GM18909 (cell line): ENCODE measurements around the gene TDG.

Experiments used
- ATAC-seq: cut with Tn5 transposase; IDR thresholded peaks from one replicate; pipeline ENCODE4 v1.9.1; 2021; ENCODE audit warnings: mild to moderate bottlenecking; ENCODE audit not compliant: unreplicated experiment, poor library complexity

TDG gene

DNA sequence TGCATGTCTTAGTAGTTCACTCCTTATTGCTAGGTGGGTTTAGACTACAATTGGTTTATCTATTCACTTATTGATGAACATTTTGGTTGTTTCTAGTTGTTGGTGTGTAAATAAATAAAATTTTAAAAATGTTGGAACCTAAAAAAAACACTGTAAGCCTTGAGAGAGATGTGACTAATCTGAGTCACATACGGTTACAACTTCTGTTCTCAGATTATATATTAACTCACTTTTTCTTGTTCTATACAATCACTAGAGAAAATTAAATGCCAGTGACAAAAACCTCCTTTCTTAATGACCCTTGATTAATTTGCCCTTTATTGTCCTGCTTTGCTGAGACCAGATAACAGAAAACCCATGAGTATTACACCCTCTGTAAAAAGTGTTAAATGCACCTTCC is 7.1 kb upstream of the TDG start:
- ATAC-seq, result no peak

DNA sequence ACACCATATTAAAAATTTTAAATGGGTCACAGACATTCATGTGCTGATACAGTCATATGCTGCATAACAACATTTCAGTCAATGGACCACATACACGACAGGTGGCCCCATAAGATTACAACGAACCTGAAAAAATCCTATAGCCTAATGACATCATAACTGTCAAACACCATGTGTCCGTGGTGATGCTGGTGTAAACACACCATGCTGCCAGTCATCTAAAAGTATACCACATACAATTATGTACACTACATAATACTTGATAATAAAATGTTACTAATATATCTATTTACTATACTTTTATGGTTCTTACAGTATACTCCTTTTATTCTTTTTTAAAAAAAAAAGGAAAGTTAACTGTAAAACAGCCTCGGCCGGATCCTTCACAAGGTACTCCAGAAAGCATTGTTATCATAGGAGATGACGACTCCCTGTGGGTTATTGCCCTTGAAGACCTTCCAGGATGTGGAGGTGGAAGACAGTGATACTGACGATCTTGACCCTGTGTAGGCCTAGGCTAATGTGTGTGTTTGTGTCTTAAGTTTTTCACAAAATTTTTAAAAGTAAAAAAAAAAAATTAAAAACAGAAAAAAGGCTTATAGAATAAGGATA is 5.0 kb upstream of the TDG start:
- ATAC-seq, result no peak

DNA sequence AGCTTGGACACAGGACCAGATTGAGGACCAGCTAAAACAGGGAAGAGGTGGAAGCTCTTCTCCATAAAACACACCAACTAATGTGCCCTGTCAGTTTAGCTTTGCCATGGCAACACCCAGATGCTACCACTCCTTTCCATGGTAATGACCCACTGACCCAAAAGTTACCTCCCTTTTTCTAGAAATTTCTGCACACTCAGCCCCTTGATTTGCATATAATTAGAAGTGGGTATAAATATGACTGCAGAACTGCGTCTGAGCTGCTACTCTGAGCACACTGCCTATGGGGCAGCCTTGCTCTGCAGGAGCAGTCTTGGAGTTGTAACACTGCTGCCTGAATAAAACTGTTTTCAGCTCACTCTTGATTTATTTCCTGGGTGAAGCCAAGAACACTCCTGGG is 3.2 kb upstream of the TDG start:
- no peak for ATAC-seq

DNA sequence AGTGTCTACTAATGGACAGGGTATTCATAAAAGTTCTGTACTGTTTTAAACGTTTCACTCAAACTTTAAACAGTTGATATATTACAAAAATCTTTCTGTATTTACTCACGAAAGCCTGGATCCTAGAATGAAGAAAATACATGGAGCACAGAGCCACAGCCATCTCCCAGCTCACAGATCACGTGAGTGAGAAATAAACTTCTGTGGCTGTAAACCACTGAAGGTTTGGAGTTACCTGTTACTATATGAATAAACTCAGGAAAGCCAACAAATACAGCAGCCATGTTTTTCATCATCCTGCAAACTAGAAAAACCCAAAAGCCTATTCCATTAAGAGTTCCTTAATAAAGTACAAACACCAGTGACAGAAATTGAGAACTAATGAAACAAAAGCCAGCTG is 867 bp upstream of the TDG start:
- no peak for ATAC-seq

DNA sequence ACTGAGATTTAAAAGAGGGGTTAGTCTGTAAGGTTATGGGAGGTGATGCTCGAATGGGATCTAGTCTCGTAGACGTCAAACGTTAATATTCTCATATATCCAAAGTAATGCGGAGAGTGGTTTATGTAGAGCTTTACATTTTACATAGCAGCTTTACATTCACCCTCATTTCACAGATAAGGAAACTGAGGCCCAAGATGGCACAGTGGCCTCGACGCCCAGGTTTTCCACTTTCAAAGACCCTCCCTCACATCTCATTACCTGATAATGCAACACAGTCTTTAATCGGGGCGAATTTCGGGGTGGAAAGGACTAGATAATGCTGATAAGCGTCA is 450 bp upstream of the TDG start:
- ATAC-seq, result no peak

DNA sequence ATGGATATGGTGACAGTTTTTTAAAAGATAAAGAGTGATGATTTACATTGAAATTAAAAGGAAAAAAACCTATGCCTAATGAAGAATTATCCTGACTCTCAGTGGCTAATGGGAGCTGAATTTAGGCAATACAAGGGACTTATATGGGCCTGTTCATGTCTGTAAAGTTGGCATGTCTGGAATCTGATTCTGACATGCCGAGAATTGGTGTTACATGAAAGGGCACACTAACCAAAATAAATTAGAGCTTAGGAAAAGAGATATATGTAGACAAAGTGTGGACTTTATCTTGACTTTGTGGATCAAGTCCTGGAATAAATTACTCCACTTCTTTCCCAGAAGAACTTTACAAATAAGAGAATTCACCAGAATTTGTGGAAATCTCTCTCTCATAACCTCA is 1.1 kb downstream of the TDG start:
- ATAC-seq, result no peak

DNA sequence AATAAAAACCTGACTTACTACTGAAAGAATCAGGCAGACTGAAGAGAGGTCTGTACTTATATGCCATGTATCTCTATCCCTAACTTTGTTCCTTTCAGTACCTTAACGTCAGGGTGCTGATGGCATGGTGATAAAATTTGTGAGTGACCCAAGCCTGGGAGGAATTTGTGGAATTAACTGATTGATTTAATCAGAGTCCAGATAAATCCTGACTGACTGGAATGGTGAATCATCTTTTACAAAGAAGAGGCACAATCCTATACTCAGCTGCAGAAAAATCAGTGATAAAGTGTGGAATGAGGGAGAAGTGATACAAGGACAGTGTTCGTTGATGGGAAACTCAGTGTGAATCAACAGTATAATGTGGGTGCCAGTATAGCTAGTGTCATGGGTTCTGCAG is 3.7 kb downstream of the TDG start:
- no peak for ATAC-seq

DNA sequence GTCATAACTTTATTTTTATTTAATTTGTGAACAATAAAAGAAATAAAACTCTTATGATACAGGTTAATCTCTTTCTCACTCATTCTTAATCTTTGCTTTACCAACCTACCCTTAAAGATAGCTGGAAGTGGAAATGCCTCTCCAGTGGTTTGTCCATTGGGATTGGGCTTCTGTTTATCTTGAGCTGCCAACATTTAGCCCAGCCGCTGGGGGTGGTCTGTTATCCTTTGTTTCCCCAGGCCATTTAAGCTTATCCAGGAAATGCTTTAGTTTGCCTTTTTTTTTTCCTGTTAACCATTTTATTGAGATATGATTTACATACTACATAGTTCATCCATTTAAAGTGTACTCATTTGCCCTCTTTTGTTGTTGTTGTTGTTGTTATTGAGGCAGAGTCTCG is 8.2 kb downstream of the TDG start:
- no peak for ATAC-seq

DNA sequence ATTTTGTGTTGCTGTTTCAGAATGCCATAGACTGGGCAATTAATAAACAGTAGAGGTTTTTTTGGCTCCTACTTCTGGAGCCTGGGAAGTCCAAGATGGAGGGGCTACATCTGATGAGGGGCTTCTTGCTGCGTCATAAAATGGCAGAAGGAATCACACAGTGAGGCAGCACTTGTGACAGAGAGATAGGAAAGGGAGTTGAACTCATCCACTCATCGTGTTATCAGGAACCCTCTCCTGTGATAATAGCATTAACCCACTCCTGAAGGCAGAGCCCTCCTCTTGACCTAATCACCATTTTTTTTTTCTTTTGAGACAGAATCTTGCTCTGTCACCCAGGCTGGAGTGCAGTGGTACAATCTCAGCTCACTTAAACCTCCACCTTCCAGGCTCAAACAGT is 9.7 kb downstream of the TDG start:
- no peak for ATAC-seq

DNA sequence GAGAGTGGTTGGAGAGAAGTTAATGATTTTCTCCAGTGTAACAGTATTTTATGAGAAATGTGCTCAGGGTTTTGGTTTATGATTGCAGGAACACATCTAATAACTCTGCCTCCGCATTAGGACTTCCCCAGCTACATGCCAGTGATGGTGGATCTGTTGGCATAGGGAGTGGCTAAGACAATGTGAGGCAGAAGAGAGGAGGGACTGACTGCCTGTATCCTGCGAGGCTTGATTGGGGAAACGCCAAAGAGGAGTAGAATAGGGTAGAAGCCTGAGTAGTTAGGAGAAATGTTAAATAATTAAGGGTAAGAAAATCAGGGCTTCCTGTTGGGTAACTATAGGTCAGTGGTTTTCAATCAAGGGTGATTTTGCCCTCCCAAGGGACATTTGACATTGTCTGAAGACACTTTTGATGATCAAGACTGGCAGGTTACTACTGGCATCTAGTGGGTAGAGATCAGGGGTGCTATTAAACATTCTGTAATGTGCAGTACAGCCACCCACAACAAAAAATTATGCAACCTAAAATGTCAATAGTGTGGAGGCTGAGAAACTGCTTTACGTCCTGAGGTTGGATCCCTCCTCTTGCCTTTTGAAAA is 12.8 kb downstream of the TDG start:
- ATAC-seq, result no peak

DNA sequence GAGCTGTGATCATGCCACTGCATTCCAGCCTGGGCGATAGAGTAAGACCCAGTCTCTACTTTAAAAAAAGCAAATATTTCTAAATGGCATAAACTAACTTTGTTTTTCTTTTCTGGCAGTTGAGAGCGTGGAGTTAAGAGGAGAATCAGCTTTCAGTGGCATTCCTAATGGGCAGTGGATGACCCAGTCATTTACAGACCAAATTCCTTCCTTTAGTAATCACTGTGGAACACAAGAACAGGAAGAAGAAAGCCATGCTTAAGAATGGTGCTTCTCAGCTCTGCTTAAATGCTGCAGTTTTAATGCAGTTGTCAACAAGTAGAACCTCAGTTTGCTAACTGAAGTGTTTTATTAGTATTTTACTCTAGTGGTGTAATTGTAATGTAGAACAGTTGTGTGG is 21.2 kb downstream of the TDG start:
- ATAC-seq, result no peak

DNA sequence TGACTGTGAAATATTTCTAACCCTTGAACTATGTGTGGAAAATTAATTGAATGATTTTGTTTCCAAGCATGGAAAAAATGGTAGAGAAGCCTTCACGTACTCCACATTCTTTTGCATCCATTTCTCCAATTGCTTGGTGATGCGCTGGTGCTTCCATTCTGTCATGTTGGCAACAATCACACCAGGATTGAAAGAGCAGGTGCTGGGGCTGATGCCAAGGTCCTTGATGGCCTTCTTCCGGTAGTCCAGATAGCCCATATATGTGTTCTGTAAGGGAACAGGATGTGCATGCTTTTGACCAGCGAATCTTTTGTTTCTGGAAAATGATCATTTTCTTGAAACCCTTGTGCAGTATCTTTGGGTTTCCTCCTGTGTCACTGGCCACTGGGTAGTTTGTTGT is 28.6 kb downstream of the TDG start:
- ATAC-seq, result no peak

DNA sequence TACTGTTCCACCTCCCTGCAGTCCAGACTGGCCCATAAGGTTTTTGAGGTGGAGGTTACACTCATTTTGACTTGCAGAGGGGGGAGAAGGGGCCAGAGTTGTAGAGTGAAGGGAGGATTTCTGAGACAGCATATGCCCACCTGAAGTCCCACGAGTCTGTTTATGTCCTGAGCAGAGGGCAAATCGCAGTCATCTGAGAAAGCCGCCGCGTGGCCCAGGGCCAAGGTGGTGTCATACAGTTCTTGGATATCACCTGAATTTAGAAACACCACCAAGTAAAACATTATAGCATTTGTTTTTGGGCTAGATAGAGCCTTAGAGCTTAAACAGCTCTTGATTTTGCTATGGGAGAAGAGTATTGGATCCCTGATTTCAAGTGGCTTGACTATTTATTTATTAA is 30.9 kb downstream of the TDG start:
- ATAC-seq, result no peak

DNA sequence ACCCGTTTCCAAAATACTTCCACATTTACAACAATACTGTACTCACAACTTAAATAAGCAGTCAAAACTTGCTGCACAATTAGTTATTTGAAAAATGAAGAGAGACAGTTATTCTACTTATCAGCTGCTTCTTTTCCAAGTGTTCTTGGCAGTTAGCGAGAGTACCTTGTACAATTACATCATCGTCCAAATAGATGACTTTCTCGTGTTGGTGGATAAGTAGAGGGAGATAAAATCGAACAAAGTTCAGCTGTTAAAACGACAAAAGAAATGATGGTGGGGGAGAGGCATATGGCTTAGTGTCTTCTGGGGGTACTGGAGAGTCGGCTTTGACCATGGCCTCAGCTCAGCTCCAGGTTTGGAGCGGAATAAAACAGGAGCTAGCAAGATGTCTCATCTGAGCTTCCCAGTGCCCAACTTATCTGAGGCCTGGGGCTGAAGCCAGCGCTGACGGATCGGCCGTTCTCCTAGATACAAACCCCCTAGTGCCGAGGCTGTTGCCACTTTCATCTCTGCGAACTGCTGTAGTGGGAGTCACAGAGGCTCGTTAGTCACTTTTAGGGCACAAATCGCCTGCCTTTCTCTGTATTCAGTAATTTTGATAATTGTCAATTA is 31.7 kb downstream of the TDG start:
- no peak for ATAC-seq

DNA sequence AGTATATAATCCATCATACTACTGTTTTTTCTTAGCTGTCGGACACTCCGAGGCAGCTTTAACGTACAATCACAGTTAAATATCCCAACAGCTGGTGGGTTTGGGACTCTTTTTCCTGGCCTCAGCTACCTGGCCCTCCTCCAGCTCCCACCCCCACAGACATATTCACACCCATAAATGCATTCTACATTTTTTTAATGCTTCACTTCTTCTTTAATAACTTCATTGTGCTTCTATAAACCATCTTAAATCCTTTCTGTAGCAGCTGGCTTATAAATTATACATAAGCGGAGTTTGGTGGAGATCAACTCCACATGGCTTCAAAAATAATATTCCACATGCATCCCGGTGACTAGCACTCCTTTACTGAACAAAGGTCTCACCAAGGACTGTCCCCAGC is 33.3 kb downstream of the TDG start:
- ATAC-seq, result no peak

DNA sequence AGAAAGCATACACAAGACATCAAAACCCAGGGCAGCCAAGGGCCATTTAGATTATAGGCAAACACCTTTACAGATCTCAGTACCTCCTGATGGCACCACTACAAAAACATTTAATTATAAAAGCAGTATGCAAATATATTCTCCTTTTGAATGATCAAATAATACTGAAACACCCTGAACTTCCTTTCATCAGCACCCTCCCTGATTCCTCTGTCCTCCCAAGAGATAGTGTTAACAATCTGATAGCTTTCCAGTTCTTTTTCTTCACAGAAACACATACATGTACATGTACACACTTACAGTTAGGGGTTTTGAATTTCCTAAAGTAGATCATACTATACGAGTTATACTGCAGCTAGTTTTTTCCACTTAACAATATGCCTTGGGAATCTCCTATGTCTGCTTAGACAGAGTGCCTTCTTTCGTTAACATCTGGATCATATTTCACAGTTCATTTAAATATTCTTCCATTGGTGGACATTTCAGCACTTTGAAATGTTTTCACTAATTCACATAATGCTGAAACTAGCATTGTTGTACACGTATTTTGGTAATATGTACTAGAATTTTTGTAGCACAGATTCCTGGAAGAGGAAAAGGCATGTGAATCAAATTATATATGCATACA is 35.2 kb downstream of the TDG start:
- no peak for ATAC-seq

DNA sequence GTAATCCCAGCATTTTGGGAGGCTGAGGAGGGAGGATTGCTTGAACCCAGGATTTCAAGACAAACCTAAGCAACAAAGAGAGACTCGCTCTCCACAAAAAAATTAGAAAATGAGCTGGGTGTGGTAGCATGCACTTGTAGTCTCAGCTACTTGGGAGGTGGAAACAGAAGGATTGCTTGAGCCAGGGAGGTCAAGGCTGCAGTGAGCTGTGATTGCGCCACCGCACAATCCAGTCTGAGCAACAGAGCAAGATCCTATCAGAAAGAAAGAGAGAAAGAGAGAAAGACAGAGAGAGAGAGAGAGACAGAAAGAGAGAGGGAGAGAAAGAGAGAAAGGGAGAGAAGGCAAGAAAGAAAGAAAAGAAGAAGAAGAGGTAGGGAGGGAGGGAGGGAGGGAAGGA is 37.0 kb downstream of the TDG start:
- ATAC-seq, result no peak

DNA sequence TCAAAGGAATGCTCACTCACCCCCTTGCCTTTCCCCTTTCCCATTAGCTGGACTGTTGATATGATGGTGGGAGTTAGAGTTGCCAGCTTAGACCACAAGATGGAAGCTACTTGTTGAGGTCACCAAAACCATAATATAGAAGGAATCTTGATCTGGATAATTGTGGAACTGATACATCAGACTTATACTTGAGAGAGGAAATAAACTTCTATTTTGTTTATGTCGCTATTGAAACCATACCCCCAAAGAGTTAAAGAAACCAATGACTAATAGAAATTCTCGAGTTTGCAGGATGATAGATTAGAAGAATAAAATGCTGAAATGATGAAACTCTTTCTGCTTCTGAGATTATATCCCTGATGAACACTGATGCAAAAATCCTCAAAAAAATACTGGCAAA is 37.9 kb downstream of the TDG start:
- ATAC-seq, result no peak

DNA sequence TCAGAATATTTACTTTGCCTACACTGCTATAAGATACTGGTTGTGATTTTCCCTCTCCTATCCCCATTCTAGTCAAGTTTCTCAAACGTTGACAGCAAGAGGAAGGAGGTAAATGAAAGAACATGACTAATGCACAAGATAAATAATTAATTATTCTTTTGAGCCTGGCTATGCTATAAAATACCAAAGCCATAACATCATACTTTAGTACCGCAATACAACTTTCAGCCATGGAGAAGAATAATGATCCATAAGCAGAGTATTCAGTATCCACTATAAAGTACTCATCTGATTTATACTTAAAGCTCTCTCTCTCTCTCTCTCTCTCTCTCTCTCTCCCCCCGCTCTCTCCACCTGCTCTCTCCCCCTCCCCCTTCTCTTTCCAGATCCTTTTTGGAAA is 41.3 kb downstream of the TDG start:
- ATAC-seq, result no peak

DNA sequence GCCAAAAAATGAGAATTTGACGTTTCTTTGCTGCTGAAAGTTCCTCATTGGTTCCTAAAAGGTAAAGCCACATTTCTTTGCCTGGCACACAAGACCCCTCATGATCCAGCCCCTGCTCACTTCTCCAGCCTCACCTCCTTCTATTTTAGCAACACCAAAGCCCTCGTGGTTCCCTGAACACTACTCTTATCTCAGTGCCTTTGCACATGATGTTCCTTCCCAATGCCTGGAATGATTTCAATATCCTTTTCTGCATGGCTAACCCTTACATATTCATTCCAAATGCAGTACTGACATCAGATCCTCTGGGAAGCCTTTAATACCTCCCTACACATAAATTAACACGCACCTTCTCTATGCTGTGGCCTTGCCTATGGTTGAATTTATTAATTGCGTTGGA is 44.4 kb downstream of the TDG start:
- ATAC-seq, result no peak

DNA sequence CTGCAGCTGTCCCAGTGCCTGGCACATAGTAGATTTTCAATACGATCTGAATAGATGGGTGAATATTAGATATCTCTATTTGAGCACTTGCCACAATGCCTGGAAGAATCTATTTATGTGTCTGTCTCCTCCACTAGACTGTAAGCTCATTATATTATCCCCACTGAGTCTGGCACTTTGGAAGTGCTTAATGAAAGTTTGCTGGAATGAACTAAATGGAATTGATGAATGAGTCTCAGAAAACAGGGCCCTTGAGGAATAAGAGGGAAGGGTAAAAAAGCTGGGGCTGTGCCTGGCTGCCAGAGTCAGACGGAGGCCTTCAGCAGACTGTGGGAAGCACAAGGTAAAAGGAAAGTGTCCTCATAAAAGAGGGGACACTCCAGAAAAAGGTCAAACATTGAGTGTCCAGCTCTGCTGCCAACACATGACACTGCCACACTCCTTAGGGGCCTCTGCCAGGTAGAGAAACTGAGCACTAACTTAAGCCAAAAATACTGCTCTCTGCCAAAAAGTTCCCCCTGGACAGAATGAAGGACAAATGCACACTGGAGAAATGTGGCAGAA is 45.0 kb downstream of the TDG start:
- ATAC-seq, result no peak

DNA sequence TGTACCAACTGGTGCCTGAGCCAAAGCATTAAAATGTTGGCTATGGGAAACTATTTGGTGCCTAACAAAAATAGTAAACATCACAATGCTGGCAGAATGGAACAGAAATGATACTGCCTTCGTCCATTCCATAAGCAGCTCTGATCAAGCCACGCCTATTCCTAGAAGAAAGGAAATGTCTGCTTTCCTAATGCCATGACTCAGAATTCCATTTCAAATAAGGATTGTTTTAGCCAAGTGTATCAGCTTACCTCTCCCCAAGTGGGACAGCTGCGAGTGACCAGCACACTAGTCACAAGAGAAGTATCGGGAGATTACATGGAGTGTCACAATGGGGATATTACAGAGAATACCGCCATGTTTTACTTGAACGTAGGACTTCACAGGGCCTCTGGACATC is 45.6 kb downstream of the TDG start:
- ATAC-seq, result no peak
